Activated CD8-positive, alpha-beta T cell treated with anti-CD3 and anti-CD28 coated beads for 36 hours (primary cell): ENCODE data around the gene GLCCI1. TPM values are rescaled to one million over a fixed set of nuclear protein-coding genes. Genes with fewer than 3 reads are reported as not detected.
A peak's percentile ranks its signal among the peaks of the same experiment; 100 is the strongest.

Experiments
- ATAC-seq: fragments of 200-7000 bp; cut with Tn5 transposase; one replicate; pipeline ENCODE4 v1.10.0; 2021; ENCODE audit warnings: mild to moderate bottlenecking, moderate library complexity
- CTCF ChIA-PET: fragments of 350-600 bp; sonication (Branson Sonifier 250); formaldehyde crosslinking; loops from one replicate; lab custom pipeline; 2021; ENCODE audit warnings: antibody characterized with exemption; lab: Charles Lee
- POLR2A ChIA-PET: fragments of 350-600 bp; sonication (Branson Sonifier 250); formaldehyde crosslinking; loops from one replicate; lab custom pipeline; 2021; ENCODE audit warnings: antibody characterized with exemption; lab: Charles Lee
- DNase-seq: peaks from one replicate; pipeline ENCODE4 v3.0.0-alpha.2; 2020
- H3K27ac Mint-ChIP-seq: one replicate; pipeline ENCODE4 v1.8.0; 2021; ENCODE audit warnings: mild to moderate bottlenecking, mixed read lengths
- H3K27me3 Mint-ChIP-seq: one replicate; pipeline ENCODE4 v1.8.0; 2021; ENCODE audit warnings: mixed read lengths
- H3K36me3 Mint-ChIP-seq: one replicate; pipeline ENCODE4 v1.8.0; 2021; ENCODE audit warnings: low read depth, mixed read lengths
- H3K4me1 Mint-ChIP-seq: one replicate; pipeline ENCODE4 v1.8.0; 2021; ENCODE audit warnings: low read depth, mixed read lengths
- H3K4me3 Mint-ChIP-seq: one replicate; pipeline ENCODE4 v1.8.0; 2021; ENCODE audit warnings: mild to moderate bottlenecking, moderate library complexity, mixed read lengths
- H3K9me3 Mint-ChIP-seq: one replicate; pipeline ENCODE4 v1.8.0; 2021; ENCODE audit warnings: mixed read lengths
- intact Hi-C: fragments of 100-400 bp; cut with micrococcal nuclease; formaldehyde crosslinking; loops from one replicate; pipeline ENCODE4 v1.10.0; 2022
- total RNA-seq, 2 experiments: library from RNA; stranded (reverse); gene quantifications; one replicate each; pipeline ENCODE4 v1.2.3, GENCODE V29; 2021
- TF ChIP-seq, protein P1 (sequence below): fragments of 200-600 bp; IDR thresholded peaks from one replicate; pipeline ENCODE4 v1.8.0; 2022; ENCODE audit warnings: antibody characterized with exemption, mild to moderate bottlenecking

GLCCI1 gene
- total RNA-seq, 2 experiments from 2014 or later: 11.3 to 13.0 TPM

DNA sequence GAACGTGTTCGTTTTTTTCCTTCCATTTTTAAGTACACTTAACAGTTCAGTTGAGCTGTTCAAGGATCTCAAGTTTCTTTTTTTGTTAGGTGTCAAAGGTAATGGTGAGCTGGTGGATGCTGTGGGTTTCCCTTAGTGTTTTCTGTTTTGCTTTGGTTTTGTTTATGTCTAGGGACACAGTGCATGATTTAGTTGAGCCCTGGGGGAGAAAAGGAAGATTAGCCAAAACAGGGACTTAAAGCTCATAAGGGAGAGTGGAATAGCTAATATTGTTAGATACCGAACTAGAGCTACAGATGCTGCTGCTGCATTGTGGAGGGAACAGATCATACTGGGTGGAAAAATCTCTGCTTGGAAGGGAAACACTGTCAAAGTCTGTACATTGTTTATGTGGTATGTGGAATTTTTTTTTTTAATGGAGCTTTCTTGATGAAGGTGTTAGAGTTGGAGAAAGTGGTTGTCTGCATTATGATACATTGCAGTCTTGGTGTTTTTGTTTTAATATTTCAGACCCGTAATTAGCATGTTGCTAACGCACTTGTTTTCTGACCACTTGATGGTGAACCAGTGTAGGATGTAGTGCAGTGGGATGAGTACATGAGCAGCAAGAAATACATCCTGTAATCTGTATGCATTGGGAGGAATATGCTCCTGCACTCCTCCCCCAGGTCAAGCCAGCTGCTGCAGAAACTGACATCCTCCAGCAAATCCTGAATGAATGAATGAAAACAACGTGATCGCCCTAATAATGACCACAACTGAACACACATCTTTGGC, 2.1 kb downstream of the GLCCI1 start:
- TF ChIP-seq, protein P1, sequence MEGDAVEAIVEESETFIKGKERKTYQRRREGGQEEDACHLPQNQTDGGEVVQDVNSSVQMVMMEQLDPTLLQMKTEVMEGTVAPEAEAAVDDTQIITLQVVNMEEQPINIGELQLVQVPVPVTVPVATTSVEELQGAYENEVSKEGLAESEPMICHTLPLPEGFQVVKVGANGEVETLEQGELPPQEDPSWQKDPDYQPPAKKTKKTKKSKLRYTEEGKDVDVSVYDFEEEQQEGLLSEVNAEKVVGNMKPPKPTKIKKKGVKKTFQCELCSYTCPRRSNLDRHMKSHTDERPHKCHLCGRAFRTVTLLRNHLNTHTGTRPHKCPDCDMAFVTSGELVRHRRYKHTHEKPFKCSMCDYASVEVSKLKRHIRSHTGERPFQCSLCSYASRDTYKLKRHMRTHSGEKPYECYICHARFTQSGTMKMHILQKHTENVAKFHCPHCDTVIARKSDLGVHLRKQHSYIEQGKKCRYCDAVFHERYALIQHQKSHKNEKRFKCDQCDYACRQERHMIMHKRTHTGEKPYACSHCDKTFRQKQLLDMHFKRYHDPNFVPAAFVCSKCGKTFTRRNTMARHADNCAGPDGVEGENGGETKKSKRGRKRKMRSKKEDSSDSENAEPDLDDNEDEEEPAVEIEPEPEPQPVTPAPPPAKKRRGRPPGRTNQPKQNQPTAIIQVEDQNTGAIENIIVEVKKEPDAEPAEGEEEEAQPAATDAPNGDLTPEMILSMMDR: no peak
- Mint-ChIP-seq H3K4me1 (peaks cover 32% of the 10 kb centered on the region), H3K27ac (no peak overlapping the region), H3K27me3 (no peaks in the 10 kb centered on the region), H3K4me3 (no peak overlapping the region), H3K36me3 (no peaks in the 10 kb centered on the region), H3K9me3 (no peaks in the 10 kb centered on the region)
- ChIA-PET CTCF (interaction anchor here (0.7 to 1.6 kb wide), 7 partner anchors 20 to 298 kb away, joined by 3 to 7 read pairs (median 3); no protein-coding TSS in a partner anchor), POLR2A (interaction anchor here (0.9 to 3.9 kb wide), 6 partner anchors 10 to 207 kb away, joined by 3 to 20 read pairs (median 5); no protein-coding TSS in a partner anchor)
- no peak for ATAC-seq
- intact Hi-C loops: loop anchor here (5.0 kb wide), 2 partner anchors 157 to 288 kb away; no protein-coding TSS in a partner anchor
- DNase-seq: no peak

DNA sequence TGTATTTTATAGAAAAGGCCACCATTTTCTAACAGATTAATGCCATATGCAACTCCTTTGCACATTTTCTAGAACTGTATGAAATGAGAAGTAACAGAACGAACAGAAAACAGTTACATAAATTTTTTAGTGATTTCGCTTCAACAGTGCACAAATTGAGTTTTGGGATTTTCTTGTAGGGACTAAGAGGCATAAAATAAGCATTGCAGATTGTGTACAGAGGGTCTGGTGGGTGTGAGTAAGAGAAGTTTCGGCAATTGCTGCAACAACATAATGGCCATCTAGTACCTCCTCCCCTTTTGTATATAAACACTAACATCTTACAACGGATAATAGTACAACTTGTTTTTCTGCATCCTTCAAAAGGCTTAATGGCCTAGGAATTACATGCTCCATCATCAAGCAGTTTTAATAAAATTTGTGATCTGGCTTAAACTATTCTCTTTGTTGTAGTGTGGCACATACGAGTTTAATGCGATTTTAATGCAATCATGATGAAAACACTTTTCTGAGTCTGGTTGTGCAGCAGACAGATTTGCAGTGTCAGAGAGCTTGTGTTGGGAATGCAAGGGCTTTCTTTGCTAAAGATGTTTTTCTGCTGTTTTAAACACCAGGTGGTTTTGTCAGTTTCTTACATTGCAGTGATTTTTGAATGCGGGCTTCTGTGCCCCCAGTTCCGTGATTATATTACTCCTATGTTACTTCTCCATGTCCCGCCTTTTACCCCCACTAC, 2.9 kb downstream of the GLCCI1 start:
- intact Hi-C loops: loop anchor here (5.0 kb wide), 2 partner anchors 156 to 289 kb away; no protein-coding TSS in a partner anchor
- ATAC-seq (no peak), DNase-seq (no peak)
- no peaks in the 10 kb centered on the region for H3K9me3 Mint-ChIP-seq
- H3K27me3 Mint-ChIP-seq: no peaks in the 10 kb centered on the region
- POLR2A ChIA-PET: interaction anchor here (1.2 to 3.9 kb wide), 2 partner anchors 154 to 331 kb away, joined by 3 to 20 read pairs; partner anchors contain the start of gene UMAD1
- no peak overlapping the region for H3K27ac Mint-ChIP-seq
- TF ChIP-seq, protein P1: no peak
- no peak overlapping the region for H3K4me3 Mint-ChIP-seq
- H3K4me1 Mint-ChIP-seq: peaks cover 36% of the 10 kb centered on the region
- CTCF ChIA-PET: interaction anchor here (1.0 to 1.6 kb wide), 3 partner anchors 19 to 216 kb away, joined by 3 to 6 read pairs (median 5); no protein-coding TSS in a partner anchor
- H3K36me3 Mint-ChIP-seq: no peaks in the 10 kb centered on the region

DNA sequence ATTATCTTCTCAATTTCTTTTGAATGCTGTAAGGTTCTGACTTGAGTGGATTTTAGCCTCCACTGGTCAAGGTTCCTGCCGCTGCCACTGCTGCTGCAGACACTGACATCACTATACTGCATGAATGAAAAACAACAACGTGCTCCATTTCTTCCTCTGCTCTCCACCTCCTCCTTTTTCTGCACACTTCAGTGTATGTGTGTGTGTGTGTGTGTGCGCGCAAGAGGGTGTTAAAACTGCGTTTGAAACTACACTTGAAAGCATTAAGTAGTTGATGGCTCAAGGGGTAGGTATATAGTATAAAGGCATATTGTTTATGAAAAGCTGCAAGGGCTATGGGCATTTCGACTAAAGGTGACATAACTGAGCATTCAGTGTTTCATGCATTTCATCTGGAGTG, 3.5 kb downstream of the GLCCI1 start:
- DNase-seq (peak; percentile 42), ATAC-seq (no peak)
- Mint-ChIP-seq H3K27me3 (no peaks in the 10 kb centered on the region), H3K4me3 (no peak overlapping the region), H3K27ac (no peak overlapping the region), H3K4me1 (peaks cover 39% of the 10 kb centered on the region), H3K36me3 (no peaks in the 10 kb centered on the region), H3K9me3 (no peaks in the 10 kb centered on the region)
- TF ChIP-seq, protein P1: no peak
- ChIA-PET POLR2A (interaction anchor here (0.6 to 1.2 kb wide), 3 partner anchors 173 to 802 kb away, joined by 3 to 4 read pairs (median 3); partner anchors contain the start of gene UMAD1), CTCF (interaction anchor here (0.6 to 1.6 kb wide), 3 partner anchors 19 to 171 kb away, joined by 3 to 4 read pairs (median 3); no protein-coding TSS in a partner anchor)
- intact Hi-C loops: loop anchor here (5.0 kb wide), 2 partner anchors 155 to 290 kb away; no protein-coding TSS in a partner anchor

DNA sequence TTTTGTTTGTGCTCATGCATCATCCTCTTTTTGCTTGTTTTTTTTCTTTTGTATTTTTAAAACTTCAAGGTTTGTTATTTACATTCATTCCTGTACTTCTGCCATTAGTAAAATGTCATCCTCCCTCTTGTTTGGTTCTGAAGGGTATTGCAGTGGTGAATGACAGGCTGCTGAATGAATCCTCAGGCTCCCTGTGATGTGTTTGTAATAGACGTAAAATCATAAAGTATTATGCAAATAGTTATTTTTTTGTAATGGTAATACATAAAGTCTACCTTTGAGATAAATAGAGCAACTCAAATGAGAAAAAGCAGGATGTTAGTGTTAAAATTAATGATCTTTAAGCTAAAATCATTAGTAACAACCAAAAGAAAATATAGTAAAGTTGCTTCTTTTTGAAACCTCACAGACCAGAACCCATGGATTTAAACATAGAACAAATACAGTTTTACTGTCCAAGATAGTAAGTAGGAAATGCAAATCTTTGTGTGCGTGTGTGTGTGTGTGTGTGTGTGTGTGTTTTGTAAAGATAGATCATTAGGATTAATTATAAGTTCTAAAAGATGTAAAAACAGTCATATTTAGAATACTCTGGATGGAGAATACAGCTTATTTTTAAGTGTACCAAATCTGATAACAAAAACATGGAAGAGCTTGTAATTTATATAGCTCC, 4.5 kb downstream of the GLCCI1 start:
- TF ChIP-seq, protein P1: no peak
- Mint-ChIP-seq H3K36me3 (no peaks in the 10 kb centered on the region), H3K9me3 (no peaks in the 10 kb centered on the region), H3K4me1 (peaks cover 42% of the 10 kb centered on the region), H3K27me3 (no peaks in the 10 kb centered on the region), H3K27ac (peak overlapping the region; percentile 46), H3K4me3 (peak overlapping the region; percentile 65)
- CTCF ChIA-PET: interaction anchor here (0.6 to 1.6 kb wide), 6 partner anchors 18 to 241 kb away, joined by 3 to 4 read pairs (median 3); no protein-coding TSS in a partner anchor
- intact Hi-C loops: loop anchor here (5.0 kb wide), 2 partner anchors 154 to 291 kb away; no protein-coding TSS in a partner anchor
- POLR2A ChIA-PET: interaction anchor here (0.6 kb wide), 2 partner anchors 172 to 343 kb away, joined by 4 to 5 read pairs; no protein-coding TSS in a partner anchor
- ATAC-seq (no peak), DNase-seq (no peak)
